SU-DHL-6 (cell line): Measurements from ENCODE around the gene DRC3.

Source experiments
- H2AFZ ChIP-seq: fragments of 200-600 bp; sonication (generic); 2 replicates; pipeline ENCODE4 v1.6.1; 2014; ENCODE audit warnings: low read depth, mild to moderate bottlenecking, moderate library complexity, mixed read lengths, antibody characterized with exemption, low read length; ENCODE audit not compliant: severe bottlenecking
- H3F3A ChIP-seq: fragments of 200-600 bp; shearing (Covaris generic); 2 replicates; pipeline ENCODE4 v1.6.0; 2016; ENCODE audit warnings: antibody characterized with exemption, mild to moderate bottlenecking; ENCODE audit not compliant: insufficient read depth
- H3K27ac ChIP-seq: fragments of 200-600 bp; sonication (generic); 2 replicates; pipeline ENCODE4 v1.5.1; 2016; ENCODE audit warnings: low read depth, mild to moderate bottlenecking, low read length, moderate library complexity, mixed read lengths
- H3K27me3 ChIP-seq: fragments of 200-600 bp; sonication (generic), shearing (Covaris generic); 2 replicates; pipeline ENCODE4 v1.6.0; 2014; ENCODE audit warnings: mild to moderate bottlenecking, low read length
- H3K36me3 ChIP-seq: fragments of 200-600 bp; sonication (generic); 2 replicates; pipeline ENCODE4 v1.6.1; 2014; ENCODE audit warnings: mild to moderate bottlenecking, low read length, mixed read lengths
- H3K4me2 ChIP-seq: fragments of 300-600, 200-600 bp; shearing (Covaris generic), sonication (generic); 2 replicates; pipeline ENCODE4 v1.6.0; 2014; ENCODE audit warnings: low read length, low read depth, mild to moderate bottlenecking; ENCODE audit not compliant: poor library complexity, severe bottlenecking
- H3K4me3 ChIP-seq: fragments of 200-600 bp; sonication (generic); 2 replicates; pipeline ENCODE4 v1.5.1; 2014; ENCODE audit warnings: antibody characterized with exemption, low read length, mild to moderate bottlenecking, mixed read lengths; ENCODE audit not compliant: insufficient read depth, poor library complexity, severe bottlenecking
- H3K79me2 ChIP-seq: fragments of 200-600 bp; sonication (generic); 2 replicates; pipeline ENCODE4 v1.6.1; 2014; ENCODE audit warnings: mild to moderate bottlenecking, low read length, moderate library complexity; ENCODE audit not compliant: insufficient read depth
- H3K9ac ChIP-seq: fragments of 200-600 bp; sonication (generic); 2 replicates; pipeline ENCODE4 v1.7.0; 2014; ENCODE audit warnings: mild to moderate bottlenecking, low read length
- H3K9me2 ChIP-seq: fragments of 200-600 bp; sonication (generic); replicated peaks from 2 replicates; pipeline ENCODE4 v1.6.1; 2014; ENCODE audit warnings: low read length; ENCODE audit not compliant: insufficient read depth
- H3K9me3 ChIP-seq: fragments of 200-600 bp; sonication (generic); 2 replicates; pipeline ENCODE4 v1.6.1; 2014; ENCODE audit warnings: low read length, mixed read lengths; ENCODE audit not compliant: insufficient read depth
- H4K20me1 ChIP-seq: fragments of 200-600 bp; sonication (generic); 2 replicates; pipeline ENCODE4 v1.6.1; 2014; ENCODE audit warnings: low read depth, mild to moderate bottlenecking, antibody characterized with exemption, low read length, moderate library complexity, mixed read lengths
- EZH2phosphoT487 ChIP-seq: fragments of 200-600 bp; sonication (generic), shearing (Covaris generic); conservative IDR thresholded peaks from 2 replicates; pipeline ENCODE4 v1.6.1; 2018; ENCODE audit warnings: mild to moderate bottlenecking, antibody characterized with exemption, low read length, moderate library complexity, mixed read lengths
- TF ChIP-seq, protein P1 (sequence below): fragments of 200-600 bp; sonication (generic); IDR thresholded peaks from one replicate; pipeline ENCODE4 v1.5.1; 2017; ENCODE audit warnings: antibody characterized with exemption, mild to moderate bottlenecking, low read length, moderate library complexity; ENCODE audit not compliant: insufficient read depth, poor library complexity, severe bottlenecking

Gene DRC3

DNA sequence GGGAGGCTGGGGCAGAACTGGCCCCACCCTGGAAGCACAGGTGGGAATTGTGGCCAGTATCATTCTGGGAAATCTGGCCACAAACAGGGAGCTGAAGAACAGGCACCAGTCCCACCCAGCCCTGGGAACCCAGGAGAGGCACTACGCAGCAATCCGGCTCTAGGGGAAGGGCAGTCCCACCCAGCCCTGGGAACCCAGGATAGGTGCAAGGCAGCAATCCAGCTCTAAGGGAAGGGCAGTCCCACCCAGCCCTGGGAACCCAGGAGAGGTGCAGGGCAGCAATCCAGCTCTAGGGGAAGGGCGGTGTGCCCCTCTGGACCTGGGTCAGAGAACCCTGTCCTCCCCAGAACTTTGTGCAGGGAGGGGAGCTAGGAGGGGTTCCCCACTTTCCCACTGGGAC, 7.1 kb downstream of the DRC3 start:
- H3K9ac ChIP-seq: no peak overlapping the region
- H3K9me2 ChIP-seq: no peaks in the 10 kb centered on the region
- no peaks in the 10 kb centered on the region for H3K27me3 ChIP-seq
- no peaks in the 10 kb centered on the region for H3K9me3 ChIP-seq
- H3K27ac ChIP-seq: no peak overlapping the region
- no peaks in the 10 kb centered on the region for H3F3A ChIP-seq
- H3K79me2 ChIP-seq: no peaks in the 10 kb centered on the region
- H3K36me3 ChIP-seq: no peaks in the 10 kb centered on the region
- no peak overlapping the region for H3K4me2 ChIP-seq
- no peak overlapping the region for H3K4me3 ChIP-seq
- no peak overlapping the region for H2AFZ ChIP-seq
- TF ChIP-seq, protein P1, sequence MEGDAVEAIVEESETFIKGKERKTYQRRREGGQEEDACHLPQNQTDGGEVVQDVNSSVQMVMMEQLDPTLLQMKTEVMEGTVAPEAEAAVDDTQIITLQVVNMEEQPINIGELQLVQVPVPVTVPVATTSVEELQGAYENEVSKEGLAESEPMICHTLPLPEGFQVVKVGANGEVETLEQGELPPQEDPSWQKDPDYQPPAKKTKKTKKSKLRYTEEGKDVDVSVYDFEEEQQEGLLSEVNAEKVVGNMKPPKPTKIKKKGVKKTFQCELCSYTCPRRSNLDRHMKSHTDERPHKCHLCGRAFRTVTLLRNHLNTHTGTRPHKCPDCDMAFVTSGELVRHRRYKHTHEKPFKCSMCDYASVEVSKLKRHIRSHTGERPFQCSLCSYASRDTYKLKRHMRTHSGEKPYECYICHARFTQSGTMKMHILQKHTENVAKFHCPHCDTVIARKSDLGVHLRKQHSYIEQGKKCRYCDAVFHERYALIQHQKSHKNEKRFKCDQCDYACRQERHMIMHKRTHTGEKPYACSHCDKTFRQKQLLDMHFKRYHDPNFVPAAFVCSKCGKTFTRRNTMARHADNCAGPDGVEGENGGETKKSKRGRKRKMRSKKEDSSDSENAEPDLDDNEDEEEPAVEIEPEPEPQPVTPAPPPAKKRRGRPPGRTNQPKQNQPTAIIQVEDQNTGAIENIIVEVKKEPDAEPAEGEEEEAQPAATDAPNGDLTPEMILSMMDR: no peak
- TF ChIP-seq EZH2phosphoT487: no peak
- no peaks in the 10 kb centered on the region for H4K20me1 ChIP-seq

- Histone ChIP-seq H3K36me3 (no peaks in the 10 kb centered on the region), H3K9me3 (no peaks in the 10 kb centered on the region), H3K4me3 (no peak overlapping the region), H3K27me3 (no peaks in the 10 kb centered on the region), H2AFZ (no peak overlapping the region), H3K4me2 (no peak overlapping the region), H3K79me2 (no peaks in the 10 kb centered on the region), H3F3A (no peaks in the 10 kb centered on the region), H4K20me1 (no peaks in the 10 kb centered on the region), H3K9me2 (no peaks in the 10 kb centered on the region), H3K9ac (no peak overlapping the region), H3K27ac (no peak overlapping the region)
- TF ChIP-seq, protein P1: no peak
- no peak for TF ChIP-seq EZH2phosphoT487
Observed at GRCh38 chr17:17981330-17981729, 8.7 kb downstream of the DRC3 start.

DNA sequence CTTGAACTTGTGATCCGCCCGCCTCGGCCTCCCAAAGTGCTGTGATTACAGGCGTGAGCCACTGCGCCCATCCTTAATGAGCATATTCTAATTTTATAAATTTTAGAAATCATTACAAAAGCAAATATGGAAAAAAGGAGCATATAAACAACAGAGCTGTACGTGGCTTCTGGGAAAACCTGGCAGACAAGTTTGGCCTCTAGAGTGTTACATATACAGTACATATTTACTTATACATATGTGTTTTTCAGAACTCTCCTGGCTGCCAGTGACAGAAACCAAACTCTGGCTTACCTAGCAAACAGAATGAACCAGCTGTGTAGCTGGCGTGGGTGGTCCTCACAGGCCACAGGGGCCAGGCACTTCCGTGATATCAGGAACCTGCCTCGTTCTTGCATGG, 10.1 kb downstream of the DRC3 start:
- Histone ChIP-seq H3K27me3 (no peaks in the 10 kb centered on the region), H2AFZ (no peak overlapping the region), H3K27ac (no peak overlapping the region), H3K9me2 (no peaks in the 10 kb centered on the region), H3K79me2 (no peaks in the 10 kb centered on the region), H3K4me2 (no peak overlapping the region), H4K20me1 (no peaks in the 10 kb centered on the region), H3K36me3 (no peaks in the 10 kb centered on the region), H3K9ac (no peak overlapping the region), H3K4me3 (no peak overlapping the region), H3K9me3 (no peaks in the 10 kb centered on the region), H3F3A (no peaks in the 10 kb centered on the region)
- no peak for TF ChIP-seq EZH2phosphoT487
- TF ChIP-seq, protein P1: no peak
